Tibial artery (tissue), 4 donors: ENCODE data around the gene MUTYH.
"Not testable (repeated sequence)": the region's sequence is repeated elsewhere in the genome, so short reads cannot be mapped to it uniquely, and the experiment has no call there.

Source experiments
- DNase-seq, 2 donors: peaks; one replicate each; pipeline ENCODE4 v3.0.0-alpha.2; 2019
- H3K27ac ChIP-seq, 2 donors: fragments of 200-600 bp; sonication (generic) in 1 of 2; 1 replicate in 1 of 2; 2 replicates in 1 of 2; pipeline ENCODE4 v1.5.1; 2018 to 2019; ENCODE audit warnings: mild to moderate bottlenecking in 1 of 2
- H3K27me3 ChIP-seq, 2 donors: fragments of 200-600 bp; sonication (generic) in 1 of 2; one replicate each; pipeline versions ENCODE4 v1.5.1 to v1.6.0; 2016 to 2019
- H3K36me3 ChIP-seq, 3 donors: fragments of 200-600 bp; sonication (generic) in 2 of 3; one replicate each; pipeline ENCODE4 v1.5.1; 2016 to 2019; ENCODE audit warnings: mild to moderate bottlenecking in 2 of 3
- H3K4me1 ChIP-seq, 4 donors: fragments of 200-600 bp; sonication (generic) in 2 of 4; 1 replicate in 3 of 4; 2 replicates in 1 of 4; pipeline ENCODE4 v1.5.1; 2016 to 2019
- H3K4me3 ChIP-seq, 2 donors: fragments of 200-600 bp; sonication (generic) in 1 of 2; 1 replicate in 1 of 2; 2 replicates in 1 of 2; pipeline ENCODE4 v1.5.1; 2018 to 2019; ENCODE audit warnings: mild to moderate bottlenecking in 2 of 2
- H3K9me3 ChIP-seq, 3 donors: fragments of 200-600 bp; sonication (generic) in 1 of 3; one replicate each; pipeline ENCODE4 v1.5.1; 2016 to 2019
- intact Hi-C: fragments of 100-400 bp; cut with DNase I; formaldehyde crosslinking; loops from one replicate; pipeline ENCODE4 v1.15.0; 2023; ENCODE audit warnings: low total_unique reads
- TF ChIP-seq, protein P1 (sequence below), 2 experiments: fragments of 200-600 bp in 1 of 2; fragments of 450-650 bp in 1 of 2; IDR thresholded peaks; one replicate each; pipeline ENCODE4 v1.5.1; 2017 to 2019; ENCODE audit warnings: antibody characterized with exemption in 2 of 2, mild to moderate bottlenecking in 1 of 2, moderate library complexity in 1 of 2

MUTYH gene

DNA sequence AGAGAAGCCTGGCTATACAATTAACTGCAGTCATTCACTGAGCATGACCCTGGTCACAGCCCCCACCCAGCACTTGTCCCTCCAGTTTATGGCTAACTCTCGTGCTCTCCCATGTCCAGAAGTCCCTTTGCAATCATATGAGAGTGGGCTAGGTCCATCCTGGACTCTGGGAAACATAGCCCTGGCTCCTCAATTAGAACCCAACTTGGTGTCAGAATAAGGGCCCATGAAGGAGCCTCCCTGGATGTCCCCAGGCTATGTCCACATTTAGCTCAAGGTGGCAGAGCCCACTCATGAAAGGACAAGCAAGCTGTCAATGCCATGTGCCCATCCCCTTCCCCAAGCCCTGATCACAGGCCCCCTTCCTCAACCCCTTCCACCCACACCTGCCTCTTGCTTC is 40.9 kb downstream of the MUTYH start:
- H3K9me3 ChIP-seq: no peaks in the 10 kb centered on the region
- peaks cover 0 to 9% (median 2%) of the 10 kb centered on the region in 4 donors for H3K4me1 ChIP-seq
- H3K4me3 ChIP-seq: no peak overlapping the region
- no peaks in the 10 kb centered on the region for H3K27me3 ChIP-seq
- TF ChIP-seq, protein P1, sequence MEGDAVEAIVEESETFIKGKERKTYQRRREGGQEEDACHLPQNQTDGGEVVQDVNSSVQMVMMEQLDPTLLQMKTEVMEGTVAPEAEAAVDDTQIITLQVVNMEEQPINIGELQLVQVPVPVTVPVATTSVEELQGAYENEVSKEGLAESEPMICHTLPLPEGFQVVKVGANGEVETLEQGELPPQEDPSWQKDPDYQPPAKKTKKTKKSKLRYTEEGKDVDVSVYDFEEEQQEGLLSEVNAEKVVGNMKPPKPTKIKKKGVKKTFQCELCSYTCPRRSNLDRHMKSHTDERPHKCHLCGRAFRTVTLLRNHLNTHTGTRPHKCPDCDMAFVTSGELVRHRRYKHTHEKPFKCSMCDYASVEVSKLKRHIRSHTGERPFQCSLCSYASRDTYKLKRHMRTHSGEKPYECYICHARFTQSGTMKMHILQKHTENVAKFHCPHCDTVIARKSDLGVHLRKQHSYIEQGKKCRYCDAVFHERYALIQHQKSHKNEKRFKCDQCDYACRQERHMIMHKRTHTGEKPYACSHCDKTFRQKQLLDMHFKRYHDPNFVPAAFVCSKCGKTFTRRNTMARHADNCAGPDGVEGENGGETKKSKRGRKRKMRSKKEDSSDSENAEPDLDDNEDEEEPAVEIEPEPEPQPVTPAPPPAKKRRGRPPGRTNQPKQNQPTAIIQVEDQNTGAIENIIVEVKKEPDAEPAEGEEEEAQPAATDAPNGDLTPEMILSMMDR (IDR thresholded peaks at IDR 0.05): no peak
- no peak overlapping the region for H3K27ac ChIP-seq
- no peak for DNase-seq
- intact Hi-C loops: no loop called here
- H3K36me3 ChIP-seq: no peaks in the 10 kb centered on the region

DNA sequence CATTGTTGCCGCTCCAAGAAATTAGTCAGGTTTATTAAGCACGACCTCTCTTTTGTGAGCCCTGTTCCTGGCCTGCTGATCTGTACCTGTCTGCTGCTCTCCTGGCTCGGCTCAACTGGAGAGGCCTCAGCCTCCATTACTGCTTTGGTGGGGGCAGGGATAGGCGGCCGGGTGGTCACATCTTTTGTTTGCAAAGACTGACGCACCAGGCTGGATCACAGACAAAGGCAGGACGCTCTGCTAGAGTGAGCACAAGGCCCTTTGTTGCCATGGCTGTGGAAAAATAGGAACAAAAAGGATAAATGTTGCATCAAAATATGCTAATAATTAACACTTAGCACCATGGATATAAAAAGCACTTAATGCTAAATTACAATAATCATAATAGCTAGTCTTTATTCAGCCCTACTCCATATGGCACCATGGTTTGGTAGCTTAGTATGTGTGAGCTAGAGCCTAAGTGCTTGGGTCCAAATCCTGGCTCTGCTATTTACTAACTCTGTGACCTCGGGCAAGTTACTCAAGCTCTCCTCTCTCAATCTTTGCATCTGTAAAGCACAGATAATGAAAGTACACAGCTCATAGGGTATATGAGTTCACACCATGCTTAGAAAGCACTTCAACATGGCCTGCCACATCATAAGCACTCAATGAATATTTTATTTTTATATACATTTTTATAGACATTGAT is 42.4 kb downstream of the MUTYH start:
- Histone ChIP-seq H3K4me3 (no peak overlapping the region), H3K4me1 (peaks cover 0 to 3% (median 0%) of the 10 kb centered on the region in 4 donors), H3K9me3 (no peaks in the 10 kb centered on the region), H3K36me3 (no peaks in the 10 kb centered on the region), H3K27ac (no peak overlapping the region), H3K27me3 (no peaks in the 10 kb centered on the region)
- TF ChIP-seq, protein P1 (IDR thresholded peaks at IDR 0.05): no peak
- no peak for DNase-seq
- intact Hi-C loops: no loop called here

DNA sequence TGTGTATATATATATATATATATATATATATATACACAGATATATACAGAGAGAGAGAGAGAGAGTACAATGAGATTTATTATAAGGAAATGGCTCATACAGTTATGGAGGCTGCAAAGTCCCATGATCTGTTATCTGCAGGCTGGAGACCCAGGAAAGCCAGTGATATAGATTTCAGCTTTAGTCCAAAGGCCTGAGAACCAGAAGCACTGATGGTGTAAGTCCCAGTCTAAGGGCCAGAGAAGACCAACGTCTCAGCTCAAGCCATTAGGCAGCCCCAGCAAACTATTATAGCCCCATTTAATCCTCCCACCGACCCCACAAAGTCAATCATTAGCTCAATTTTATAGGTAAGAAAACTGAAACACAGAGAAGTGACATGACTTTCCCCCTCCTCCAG is 48.5 kb downstream of the MUTYH start:
- H3K27ac ChIP-seq: no peak overlapping the region
- H3K36me3 ChIP-seq: no peaks in the 10 kb centered on the region
- no peaks in the 10 kb centered on the region for H3K27me3 ChIP-seq
- no peaks in the 10 kb centered on the region for H3K9me3 ChIP-seq
- no peak overlapping the region for H3K4me3 ChIP-seq
- intact Hi-C loops: no loop called here
- DNase-seq: no peak
- no peaks in the 10 kb centered on the region for H3K4me1 ChIP-seq
- TF ChIP-seq, protein P1 (IDR thresholded peaks at IDR 0.05): no peak

DNA sequence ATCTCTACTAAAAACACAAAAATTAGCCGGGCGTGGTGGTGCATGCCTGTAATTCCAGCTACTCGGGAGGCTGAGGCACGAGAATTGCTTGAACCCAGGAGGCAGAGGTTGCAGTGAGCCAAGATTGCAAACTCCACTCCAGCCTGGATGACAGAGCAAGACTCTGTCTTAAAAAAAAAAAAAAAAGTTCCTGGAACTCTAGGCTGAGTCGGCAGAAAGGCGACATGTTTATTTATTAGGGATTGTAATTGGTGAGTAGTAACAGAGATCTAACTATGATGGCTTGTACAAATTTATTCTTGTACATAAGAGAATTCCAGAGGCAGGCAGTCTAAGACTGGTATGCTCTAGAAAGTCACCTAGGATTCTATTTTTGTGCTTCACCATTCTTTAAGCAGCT is 49.2 kb downstream of the MUTYH start:
- H3K27me3 ChIP-seq, intact Hi-C loops, H3K9me3 ChIP-seq, H3K4me3 ChIP-seq, H3K36me3 ChIP-seq, H3K4me1 ChIP-seq, H3K27ac ChIP-seq, DNase-seq: not testable (repeated sequence)

DNA sequence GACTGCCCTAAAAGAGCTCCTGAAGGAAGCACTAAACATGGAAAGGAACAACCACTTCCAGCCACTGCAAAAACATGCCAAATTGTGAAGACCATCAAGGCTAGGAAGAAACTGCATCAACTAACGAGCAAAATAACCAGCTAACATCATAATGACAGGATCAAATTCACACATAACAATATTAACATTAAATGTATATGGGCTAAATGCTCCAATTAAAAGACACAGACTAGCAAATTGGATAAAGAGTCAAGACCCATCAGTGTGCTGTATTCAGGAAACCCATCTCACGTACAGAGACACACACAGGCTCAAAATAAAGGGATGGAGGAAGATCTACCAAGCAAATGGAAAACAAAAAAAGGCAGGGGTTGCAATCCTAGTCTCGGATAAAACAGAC is 53.7 kb downstream of the MUTYH start:
- H3K36me3 ChIP-seq, H3K27ac ChIP-seq, H3K9me3 ChIP-seq, H3K4me3 ChIP-seq, DNase-seq, intact Hi-C loops, H3K4me1 ChIP-seq, H3K27me3 ChIP-seq: not testable (repeated sequence)

DNA sequence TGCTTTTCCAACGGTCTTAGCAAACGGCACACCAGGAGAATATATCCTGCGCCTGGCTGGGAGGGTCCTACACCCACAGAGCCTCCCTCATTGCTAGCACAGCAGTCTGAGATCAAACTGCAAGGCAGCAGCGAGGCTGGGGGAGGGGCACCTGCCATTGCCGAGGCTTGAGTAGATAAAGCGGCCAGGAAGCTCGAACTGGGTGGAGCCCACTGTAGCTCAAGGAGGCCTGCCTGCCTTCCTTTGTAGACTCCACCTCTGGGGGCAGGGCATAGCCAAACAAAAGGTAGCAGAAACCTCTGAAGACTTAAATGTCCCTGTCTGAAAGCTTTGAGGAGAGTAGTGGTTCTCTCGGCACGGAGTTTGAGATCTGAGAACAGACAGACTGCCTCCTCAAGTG is 55.4 kb downstream of the MUTYH start:
- not testable (repeated sequence) for DNase-seq

DNA sequence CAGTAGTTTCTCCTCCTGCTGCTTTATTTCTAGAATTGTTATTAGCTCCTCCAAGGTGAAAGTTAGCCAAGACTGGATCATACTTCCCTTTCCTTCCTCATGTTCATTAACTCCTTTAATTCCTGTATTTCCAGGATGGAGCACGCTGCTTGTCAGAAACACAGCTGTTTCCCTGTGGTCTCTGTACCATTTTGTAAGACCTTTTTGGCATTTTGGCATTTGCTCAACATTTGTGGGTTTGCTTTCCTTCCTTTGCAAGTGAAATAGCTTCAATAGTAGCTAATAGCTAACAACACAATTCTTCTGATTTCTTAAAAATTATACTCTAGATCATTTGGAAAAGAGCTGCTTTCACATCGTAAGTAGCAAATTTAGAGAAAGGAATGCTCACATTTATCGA is 57.9 kb downstream of the MUTYH start:
- Histone ChIP-seq H3K4me3 (no peak overlapping the region), H3K27ac (no peak overlapping the region), H3K27me3 (no peaks in the 10 kb centered on the region), H3K4me1 (no peaks in the 10 kb centered on the region), H3K9me3 (no peaks in the 10 kb centered on the region), H3K36me3 (no peaks in the 10 kb centered on the region)
- TF ChIP-seq, protein P1 (IDR thresholded peaks at IDR 0.05): no peak
- intact Hi-C loops: no loop called here
- no peak for DNase-seq

More for the DNA sequence above, 55.4 kb downstream of the MUTYH start:
- H3K36me3 ChIP-seq, H3K4me3 ChIP-seq, H3K4me1 ChIP-seq, H3K27ac ChIP-seq, H3K9me3 ChIP-seq, H3K27me3 ChIP-seq, intact Hi-C loops: not testable (repeated sequence)
